GM23338 (cell line): ENCODE results near the gene MMAB. TPM values are rescaled to one million over a fixed set of nuclear protein-coding genes. Genes with fewer than 3 reads are reported as not detected.

Experiments used
- ATAC-seq: fragments of 200-7000 bp; cut with Tn5 transposase; 3 replicates; pipeline ENCODE4 v1.9.1; 2020
- DNase-seq: peaks from one replicate; pipeline ENCODE4 v3.0.0-alpha.2; 2015; ENCODE audit warnings: low spot score
- H2AFZ ChIP-seq: fragments of 200-600 bp; sonication (generic); 2 replicates; pipeline ENCODE4 v1.8.0; 2016; ENCODE audit warnings: antibody characterized with exemption, mild to moderate bottlenecking, moderate library complexity
- H3F3A ChIP-seq: fragments of 200-600 bp; sonication (generic); replicated peaks from 2 replicates; pipeline ENCODE4 v1.8.0; 2017; ENCODE audit warnings: antibody characterized with exemption, mixed run types, low read depth
- H3K27ac ChIP-seq: fragments of 200-600 bp; sonication (generic); 2 replicates; pipeline ENCODE4 v1.6.1; 2016; ENCODE audit warnings: low read depth
- H3K27me3 ChIP-seq: fragments of 200-600 bp; sonication (generic); 2 replicates; pipeline ENCODE4 v1.8.0; 2016; ENCODE audit warnings: mild to moderate bottlenecking, mixed run types, moderate library complexity; ENCODE audit not compliant: insufficient read depth
- H3K36me3 ChIP-seq: fragments of 200-600 bp; sonication (generic); 2 replicates; pipeline ENCODE4 v1.8.0; 2016; ENCODE audit warnings: mild to moderate bottlenecking; ENCODE audit not compliant: insufficient read depth
- H3K4me1 ChIP-seq: fragments of 200-600 bp; sonication (generic); 2 replicates; pipeline ENCODE4 v1.8.0; 2016; ENCODE audit warnings: mild to moderate bottlenecking, moderate library complexity; ENCODE audit not compliant: insufficient read depth
- H3K4me2 ChIP-seq: fragments of 200-600 bp; sonication (generic); 2 replicates; pipeline ENCODE4 v1.7.1; 2017; ENCODE audit warnings: mixed run types
- H3K4me3 ChIP-seq: fragments of 200-600 bp; sonication (generic); 2 replicates; pipeline ENCODE4 v1.6.1; 2016; ENCODE audit warnings: mixed run types
- H3K79me2 ChIP-seq: fragments of 200-600 bp; sonication (generic); replicated peaks from 2 replicates; pipeline ENCODE4 v1.8.0; 2017; ENCODE audit warnings: mild to moderate bottlenecking; ENCODE audit not compliant: insufficient read depth
- H3K9me2 ChIP-seq: fragments of 200-600 bp; sonication (generic); 2 replicates; pipeline ENCODE4 v1.8.0; 2017; ENCODE audit not compliant: insufficient read depth
- H4K20me1 ChIP-seq: fragments of 200-600 bp; sonication (generic); replicated peaks from 2 replicates; pipeline ENCODE4 v1.8.0; 2017; ENCODE audit warnings: mild to moderate bottlenecking; ENCODE audit not compliant: insufficient read depth
- H3K27ac Mint-ChIP-seq: 2 replicates; pipeline ENCODE4 v1.8.0; 2020; ENCODE audit warnings: inconsistent platforms, mild to moderate bottlenecking, moderate library complexity, mixed read lengths
- H3K27me3 Mint-ChIP-seq: 3 replicates; pipeline ENCODE4 v1.8.0; 2022; ENCODE audit warnings: low read depth, mild to moderate bottlenecking, moderate library complexity, mixed read lengths, inconsistent platforms; ENCODE audit not compliant: insufficient read depth, poor library complexity
- H3K36me3 Mint-ChIP-seq: 3 replicates; pipeline ENCODE4 v1.8.0; 2021; ENCODE audit warnings: low read depth, mild to moderate bottlenecking, inconsistent platforms, moderate library complexity, mixed read lengths
- H3K4me1 Mint-ChIP-seq: 3 replicates; pipeline ENCODE4 v1.8.0; 2020; ENCODE audit warnings: mild to moderate bottlenecking, inconsistent platforms, mixed read lengths
- H3K4me3 Mint-ChIP-seq: 3 replicates; pipeline ENCODE4 v1.8.0; 2021; ENCODE audit warnings: moderate library complexity, mild to moderate bottlenecking, inconsistent platforms, mixed read lengths
- H3K9me3 Mint-ChIP-seq: 3 replicates; pipeline ENCODE4 v1.8.0; 2020; ENCODE audit warnings: moderate library complexity, mild to moderate bottlenecking, inconsistent platforms, mixed read lengths
- CREB1 ChIP-seq: fragments of 250-450 bp; sonication (Bioruptor Pico); IDR thresholded peaks from 2 replicates; pipeline ENCODE4 v1.5.0; 2020; ENCODE audit warnings: low read depth, mild to moderate bottlenecking, moderate library complexity
- EZH2 ChIP-seq: fragments of 200-600 bp; sonication (generic); IDR thresholded peaks from one replicate; pipeline ENCODE4 v1.8.0; 2017; ENCODE audit warnings: antibody characterized with exemption, mild to moderate bottlenecking, low read depth; ENCODE audit not compliant: unreplicated experiment
- EZH2phosphoT487 ChIP-seq: fragments of 200-600 bp; sonication (generic); IDR thresholded peaks from one replicate; pipeline ENCODE4 v1.8.1; 2018; ENCODE audit warnings: antibody characterized with exemption; ENCODE audit not compliant: unreplicated experiment
- JUNB ChIP-seq: IDR thresholded peaks from one replicate; pipeline ENCODE4 v1.6.1; 2016; ENCODE audit warnings: antibody characterized with exemption; ENCODE audit not compliant: unreplicated experiment
- NANOG ChIP-seq: IDR thresholded peaks from 2 replicates; pipeline ENCODE4 v1.6.1; 2016; ENCODE audit warnings: antibody characterized with exemption, borderline replicate concordance
- POLR2AphosphoS5 ChIP-seq: IDR thresholded peaks from 2 replicates; pipeline ENCODE4 v1.6.1; 2016; ENCODE audit warnings: antibody characterized with exemption, low read depth
- STAT1 ChIP-seq: IDR thresholded peaks from one replicate; pipeline ENCODE4 v1.6.1; 2016; ENCODE audit warnings: antibody characterized with exemption; ENCODE audit not compliant: unreplicated experiment
- ZNF114 ChIP-seq: fragments of 250-450 bp; sonication (Bioruptor Pico); IDR thresholded peaks from 2 replicates; pipeline ENCODE4 v1.5.0; 2020; ENCODE audit warnings: mild to moderate bottlenecking, moderate library complexity
- ZNF331 ChIP-seq: fragments of 250-450 bp; sonication (Bioruptor Pico); IDR thresholded peaks from 2 replicates; pipeline ENCODE4 v1.5.0; 2020; ENCODE audit warnings: low read depth, mild to moderate bottlenecking, moderate library complexity
- polyA plus RNA-seq: library from polyadenylated mRNA; unstranded; fragments of >200 nt; fragmentation: Nextera tagmentation; extraction: Ambion mirVana; gene quantifications from 2 replicates; pipeline ENCODE4 v1.2.1, GENCODE V29; 2016
- total RNA-seq: library from RNA; depleted of rRNA; stranded (reverse); fragments of >200 nt; shearing (Covaris generic); gene quantifications from 2 replicates; pipeline ENCODE4 v1.2.3, GENCODE V29; 2014
- TF ChIP-seq, protein P1 (sequence below): IDR thresholded peaks from 2 replicates; pipeline ENCODE4 v1.6.1; 2016; ENCODE audit warnings: antibody characterized with exemption
- TF ChIP-seq, protein P2 (sequence below): fragments of 250-450 bp; sonication (Bioruptor Pico); IDR thresholded peaks from 2 replicates; pipeline ENCODE4 v1.5.0; 2020; ENCODE audit warnings: mild to moderate bottlenecking, moderate library complexity
- TF ChIP-seq, protein P3 (sequence below), 2 experiments: fragments of 200-600 bp in 1 of 2; sonication (generic) in 1 of 2; conservative IDR thresholded peaks; 2 replicates each; pipeline versions ENCODE4 v1.5.1 to v1.6.1; 2016 to 2017; ENCODE audit warnings: antibody characterized with exemption in 2 of 2, low read depth in 2 of 2, mild to moderate bottlenecking in 2 of 2, moderate library complexity in 1 of 2

MMAB gene
- total and polyA plus RNA-seq, 2 experiments from 2014 or later, result 24.7 to 38.5 TPM

DNA sequence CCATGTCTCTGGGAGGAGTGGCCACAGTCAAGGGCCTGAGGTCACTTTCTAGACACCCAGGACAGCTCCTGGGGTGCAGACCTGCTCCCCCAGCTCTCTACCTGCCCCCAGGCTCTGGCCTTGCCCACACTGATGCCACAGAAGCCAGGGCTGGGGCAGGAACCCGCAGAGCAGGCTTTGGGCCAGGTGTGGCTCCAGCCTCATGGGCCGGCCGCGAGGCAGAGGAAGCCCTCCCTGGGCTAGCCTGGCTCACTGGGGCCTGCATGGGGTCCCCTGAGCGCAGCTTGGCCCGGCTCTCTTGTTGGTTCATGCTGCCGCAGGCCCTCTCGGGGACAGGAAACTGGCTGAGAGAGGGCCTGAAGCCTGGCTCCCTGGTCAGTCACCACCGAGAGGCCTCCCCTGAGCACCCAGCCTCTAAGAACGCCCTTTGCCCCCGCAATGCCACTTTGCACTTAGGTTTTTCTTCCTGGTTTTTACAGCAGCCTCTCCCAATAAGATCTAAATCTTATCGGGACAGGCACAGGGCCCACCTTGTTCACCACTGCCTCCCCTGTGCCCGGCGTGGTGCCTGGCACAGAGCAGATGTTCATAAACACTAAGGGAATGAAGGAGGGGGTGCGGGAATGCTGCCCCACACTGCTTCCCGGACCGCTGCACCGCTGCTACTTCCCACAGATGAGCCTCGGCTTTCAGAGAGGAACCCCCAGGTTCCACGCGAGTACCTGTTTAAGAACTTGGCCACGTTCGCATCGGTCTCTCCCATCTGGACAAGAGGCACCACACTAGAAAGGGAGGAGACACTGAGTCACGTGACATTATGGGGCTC lies 14.7 kb downstream of the MMAB start:
- no peak overlapping the region for H3K27ac ChIP-seq

More for the DNA sequence above, 14.7 kb downstream of the MMAB start:
- H3K9me2 ChIP-seq, result no peaks in the 10 kb centered on the region
- Mint-ChIP-seq H3K27me3 (peaks cover 6% of the 10 kb centered on the region), H3K4me1 (peaks cover 8% of the 10 kb centered on the region; the same call in 2 of the 3 replicates), H3K9me3 (no peaks in the 10 kb centered on the region), H3K4me3 (no peak overlapping the region), H3K27ac (no peak overlapping the region), H3K36me3 (peaks cover 13% of the 10 kb centered on the region)
- no peak overlapping the region for H2AFZ ChIP-seq
- no peaks in the 10 kb centered on the region for H3K79me2 ChIP-seq
- H3K27me3 ChIP-seq, result no peaks in the 10 kb centered on the region
- TF ChIP-seq ZNF114 (CRISPR knock-in tag) (no peak), EZH2phosphoT487 (no peak), ZNF331 (CRISPR knock-in tag) (no peak), POLR2AphosphoS5 (no peak), NANOG (no peak), STAT1 (no peak), EZH2 (no peak), CREB1 (no peak), JUNB (no peak)
- TF ChIP-seq, protein P1, sequence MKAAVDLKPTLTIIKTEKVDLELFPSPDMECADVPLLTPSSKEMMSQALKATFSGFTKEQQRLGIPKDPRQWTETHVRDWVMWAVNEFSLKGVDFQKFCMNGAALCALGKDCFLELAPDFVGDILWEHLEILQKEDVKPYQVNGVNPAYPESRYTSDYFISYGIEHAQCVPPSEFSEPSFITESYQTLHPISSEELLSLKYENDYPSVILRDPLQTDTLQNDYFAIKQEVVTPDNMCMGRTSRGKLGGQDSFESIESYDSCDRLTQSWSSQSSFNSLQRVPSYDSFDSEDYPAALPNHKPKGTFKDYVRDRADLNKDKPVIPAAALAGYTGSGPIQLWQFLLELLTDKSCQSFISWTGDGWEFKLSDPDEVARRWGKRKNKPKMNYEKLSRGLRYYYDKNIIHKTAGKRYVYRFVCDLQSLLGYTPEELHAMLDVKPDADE, result no peak
- TF ChIP-seq, protein P2, sequence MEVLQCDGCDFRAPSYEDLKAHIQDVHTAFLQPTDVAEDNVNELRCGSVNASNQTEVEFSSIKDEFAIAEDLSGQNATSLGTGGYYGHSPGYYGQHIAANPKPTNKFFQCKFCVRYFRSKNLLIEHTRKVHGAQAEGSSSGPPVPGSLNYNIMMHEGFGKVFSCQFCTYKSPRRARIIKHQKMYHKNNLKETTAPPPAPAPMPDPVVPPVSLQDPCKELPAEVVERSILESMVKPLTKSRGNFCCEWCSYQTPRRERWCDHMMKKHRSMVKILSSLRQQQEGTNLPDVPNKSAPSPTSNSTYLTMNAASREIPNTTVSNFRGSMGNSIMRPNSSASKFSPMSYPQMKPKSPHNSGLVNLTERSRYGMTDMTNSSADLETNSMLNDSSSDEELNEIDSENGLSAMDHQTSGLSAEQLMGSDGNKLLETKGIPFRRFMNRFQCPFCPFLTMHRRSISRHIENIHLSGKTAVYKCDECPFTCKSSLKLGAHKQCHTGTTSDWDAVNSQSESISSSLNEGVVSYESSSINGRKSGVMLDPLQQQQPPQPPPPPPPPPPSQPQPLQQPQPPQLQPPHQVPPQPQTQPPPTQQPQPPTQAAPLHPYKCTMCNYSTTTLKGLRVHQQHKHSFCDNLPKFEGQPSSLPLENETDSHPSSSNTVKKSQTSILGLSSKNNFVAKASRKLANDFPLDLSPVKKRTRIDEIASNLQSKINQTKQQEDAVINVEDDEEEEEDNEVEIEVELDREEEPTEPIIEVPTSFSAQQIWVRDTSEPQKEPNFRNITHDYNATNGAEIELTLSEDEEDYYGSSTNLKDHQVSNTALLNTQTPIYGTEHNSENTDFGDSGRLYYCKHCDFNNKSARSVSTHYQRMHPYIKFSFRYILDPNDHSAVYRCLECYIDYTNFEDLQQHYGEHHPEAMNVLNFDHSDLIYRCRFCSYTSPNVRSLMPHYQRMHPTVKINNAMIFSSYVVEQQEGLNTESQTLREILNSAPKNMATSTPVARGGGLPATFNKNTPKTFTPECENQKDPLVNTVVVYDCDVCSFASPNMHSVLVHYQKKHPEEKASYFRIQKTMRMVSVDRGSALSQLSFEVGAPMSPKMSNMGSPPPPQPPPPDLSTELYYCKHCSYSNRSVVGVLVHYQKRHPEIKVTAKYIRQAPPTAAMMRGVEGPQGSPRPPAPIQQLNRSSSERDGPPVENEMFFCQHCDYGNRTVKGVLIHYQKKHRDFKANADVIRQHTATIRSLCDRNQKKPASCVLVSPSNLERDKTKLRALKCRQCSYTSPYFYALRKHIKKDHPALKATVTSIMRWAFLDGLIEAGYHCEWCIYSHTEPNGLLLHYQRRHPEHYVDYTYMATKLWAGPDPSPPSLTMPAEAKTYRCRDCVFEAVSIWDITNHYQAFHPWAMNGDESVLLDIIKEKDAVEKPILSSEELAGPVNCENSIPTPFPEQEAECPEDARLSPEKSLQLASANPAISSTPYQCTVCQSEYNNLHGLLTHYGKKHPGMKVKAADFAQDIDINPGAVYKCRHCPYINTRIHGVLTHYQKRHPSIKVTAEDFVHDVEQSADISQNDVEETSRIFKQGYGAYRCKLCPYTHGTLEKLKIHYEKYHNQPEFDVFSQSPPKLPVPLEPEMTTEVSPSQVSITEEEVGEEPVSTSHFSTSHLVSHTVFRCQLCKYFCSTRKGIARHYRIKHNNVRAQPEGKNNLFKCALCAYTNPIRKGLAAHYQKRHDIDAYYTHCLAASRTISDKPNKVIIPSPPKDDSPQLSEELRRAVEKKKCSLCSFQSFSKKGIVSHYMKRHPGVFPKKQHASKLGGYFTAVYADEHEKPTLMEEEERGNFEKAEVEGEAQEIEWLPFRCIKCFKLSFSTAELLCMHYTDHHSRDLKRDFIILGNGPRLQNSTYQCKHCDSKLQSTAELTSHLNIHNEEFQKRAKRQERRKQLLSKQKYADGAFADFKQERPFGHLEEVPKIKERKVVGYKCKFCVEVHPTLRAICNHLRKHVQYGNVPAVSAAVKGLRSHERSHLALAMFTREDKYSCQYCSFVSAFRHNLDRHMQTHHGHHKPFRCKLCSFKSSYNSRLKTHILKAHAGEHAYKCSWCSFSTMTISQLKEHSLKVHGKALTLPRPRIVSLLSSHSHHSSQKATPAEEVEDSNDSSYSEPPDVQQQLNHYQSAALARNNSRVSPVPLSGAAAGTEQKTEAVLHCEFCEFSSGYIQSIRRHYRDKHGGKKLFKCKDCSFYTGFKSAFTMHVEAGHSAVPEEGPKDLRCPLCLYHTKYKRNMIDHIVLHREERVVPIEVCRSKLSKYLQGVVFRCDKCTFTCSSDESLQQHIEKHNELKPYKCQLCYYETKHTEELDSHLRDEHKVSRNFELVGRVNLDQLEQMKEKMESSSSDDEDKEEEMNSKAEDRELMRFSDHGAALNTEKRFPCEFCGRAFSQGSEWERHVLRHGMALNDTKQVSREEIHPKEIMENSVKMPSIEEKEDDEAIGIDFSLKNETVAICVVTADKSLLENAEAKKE (CRISPR knock-in tag), result no peak
- TF ChIP-seq, protein P3, sequence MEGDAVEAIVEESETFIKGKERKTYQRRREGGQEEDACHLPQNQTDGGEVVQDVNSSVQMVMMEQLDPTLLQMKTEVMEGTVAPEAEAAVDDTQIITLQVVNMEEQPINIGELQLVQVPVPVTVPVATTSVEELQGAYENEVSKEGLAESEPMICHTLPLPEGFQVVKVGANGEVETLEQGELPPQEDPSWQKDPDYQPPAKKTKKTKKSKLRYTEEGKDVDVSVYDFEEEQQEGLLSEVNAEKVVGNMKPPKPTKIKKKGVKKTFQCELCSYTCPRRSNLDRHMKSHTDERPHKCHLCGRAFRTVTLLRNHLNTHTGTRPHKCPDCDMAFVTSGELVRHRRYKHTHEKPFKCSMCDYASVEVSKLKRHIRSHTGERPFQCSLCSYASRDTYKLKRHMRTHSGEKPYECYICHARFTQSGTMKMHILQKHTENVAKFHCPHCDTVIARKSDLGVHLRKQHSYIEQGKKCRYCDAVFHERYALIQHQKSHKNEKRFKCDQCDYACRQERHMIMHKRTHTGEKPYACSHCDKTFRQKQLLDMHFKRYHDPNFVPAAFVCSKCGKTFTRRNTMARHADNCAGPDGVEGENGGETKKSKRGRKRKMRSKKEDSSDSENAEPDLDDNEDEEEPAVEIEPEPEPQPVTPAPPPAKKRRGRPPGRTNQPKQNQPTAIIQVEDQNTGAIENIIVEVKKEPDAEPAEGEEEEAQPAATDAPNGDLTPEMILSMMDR (conservative IDR thresholded peaks at IDR 0.05; ENCODE audit: low read depth in 2 of 2), result no peak
- no peak for DNase-seq
- no peaks in the 10 kb centered on the region for H3K4me1 ChIP-seq
- H4K20me1 ChIP-seq, result no peaks in the 10 kb centered on the region
- H3F3A ChIP-seq, result no peaks in the 10 kb centered on the region
- H3K36me3 ChIP-seq, result no peaks in the 10 kb centered on the region
- H3K4me2 ChIP-seq, result no peak overlapping the region
- ATAC-seq, result no peak
- no peak overlapping the region for H3K4me3 ChIP-seq
